Mononuclear cell (primary cell): ENCODE data around the gene PER1. TPM values are rescaled to one million over a fixed set of nuclear protein-coding genes. Genes with fewer than 3 reads are reported as not detected.

ENCODE experiments used
- H3K27me3 ChIP-seq: 2 replicates; pipeline ENCODE4 v1.6.0; 2011; ENCODE audit warnings: low read length, control low read depth; ENCODE audit not compliant: insufficient read depth
- H3K4me1 ChIP-seq: 2 replicates; pipeline ENCODE4 v1.5.1; 2011; ENCODE audit warnings: mild to moderate bottlenecking, low read length, control low read depth; ENCODE audit not compliant: insufficient read depth
- H3K4me3 ChIP-seq: 2 replicates; pipeline ENCODE4 v1.5.1; 2011; ENCODE audit warnings: mild to moderate bottlenecking, low read length, moderate library complexity
- H3K9me3 ChIP-seq: 2 replicates; pipeline ENCODE4 v1.5.1; 2011; ENCODE audit warnings: low read depth, mild to moderate bottlenecking, control low read depth, low read length
- total RNA-seq: library from RNA; depleted of rRNA; stranded (reverse); fragments of >200 nt; gene quantifications from one replicate; pipeline ENCODE4 v1.2.3, GENCODE V29; 2012

Gene PER1
- total RNA-seq, 1 donor = 250 TPM

GRCh38 chr17:8125154-8125946, 26.9 kb downstream of the PER1 start:
- Histone ChIP-seq H3K27me3 (peaks cover 56% of the 10 kb centered on the region), H3K4me3 (peak overlapping the region; percentile 47), H3K4me1 (peaks cover 69% of the 10 kb centered on the region), H3K9me3 (no peaks in the 10 kb centered on the region)

DNA sequence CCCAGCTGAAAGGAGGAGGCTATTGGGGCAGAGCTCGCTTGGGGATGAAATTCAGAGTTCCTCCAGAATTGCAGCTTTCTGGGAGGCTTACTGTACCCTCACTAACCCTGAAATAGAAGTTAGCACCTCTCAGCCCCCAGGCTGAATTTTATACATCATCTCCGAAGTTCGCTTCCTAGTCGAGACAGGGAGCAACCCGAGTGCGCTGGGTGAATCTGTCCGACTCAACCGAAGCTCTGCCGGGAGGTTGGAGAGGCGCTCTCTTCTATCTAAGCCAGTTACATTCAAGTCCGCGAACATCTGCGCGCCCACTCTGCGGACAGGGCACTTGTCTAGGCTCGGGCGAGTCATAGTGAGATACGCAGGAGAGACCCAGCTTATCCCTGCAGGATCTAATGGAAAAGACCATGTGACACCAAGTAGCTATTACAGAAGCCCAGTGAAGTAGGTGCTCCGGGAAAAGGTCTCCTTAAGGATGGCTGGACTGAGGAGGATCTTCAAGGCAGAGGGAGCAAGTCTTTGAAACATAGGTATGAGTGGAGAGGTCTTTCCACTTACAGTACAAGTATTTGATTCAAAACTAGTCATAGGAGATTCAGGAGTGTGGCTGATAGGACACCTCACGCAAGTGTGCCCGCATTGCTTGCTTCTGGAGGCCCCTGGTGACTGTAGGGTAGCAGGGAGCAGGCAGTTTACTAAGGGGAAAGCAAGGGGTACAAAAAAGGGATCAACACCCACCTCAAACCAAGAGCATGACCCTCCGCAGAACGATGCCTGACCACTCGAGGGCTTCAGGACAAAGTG, 27.7 kb downstream of the PER1 start:
- Histone ChIP-seq H3K4me1 (peaks cover 73% of the 10 kb centered on the region), H3K27me3 (peaks cover 56% of the 10 kb centered on the region), H3K9me3 (no peaks in the 10 kb centered on the region), H3K4me3 (no peak overlapping the region)

- Histone ChIP-seq H3K4me1 (peaks cover 73% of the 10 kb centered on the region), H3K27me3 (peaks cover 56% of the 10 kb centered on the region), H3K4me3 (no peak within 1 kb of the TSS), H3K9me3 (no peaks in the 10 kb centered on the region)
Measured at GRCh38 chr17:8123695-8124349, 28.4 kb downstream of the PER1 start, which contains the start of gene HES7. TSS of gene HES7 (minus strand) at chr17:8124106. CDS start at chr17:8124084, 22 bp downstream.

GRCh38 chr17:8122924-8123694, 29.1 kb downstream of the PER1 start:
- Histone ChIP-seq H3K27me3 (peaks cover 52% of the 10 kb centered on the region), H3K4me1 (peaks cover 80% of the 10 kb centered on the region), H3K9me3 (no peaks in the 10 kb centered on the region), H3K4me3 (no peak overlapping the region)

DNA sequence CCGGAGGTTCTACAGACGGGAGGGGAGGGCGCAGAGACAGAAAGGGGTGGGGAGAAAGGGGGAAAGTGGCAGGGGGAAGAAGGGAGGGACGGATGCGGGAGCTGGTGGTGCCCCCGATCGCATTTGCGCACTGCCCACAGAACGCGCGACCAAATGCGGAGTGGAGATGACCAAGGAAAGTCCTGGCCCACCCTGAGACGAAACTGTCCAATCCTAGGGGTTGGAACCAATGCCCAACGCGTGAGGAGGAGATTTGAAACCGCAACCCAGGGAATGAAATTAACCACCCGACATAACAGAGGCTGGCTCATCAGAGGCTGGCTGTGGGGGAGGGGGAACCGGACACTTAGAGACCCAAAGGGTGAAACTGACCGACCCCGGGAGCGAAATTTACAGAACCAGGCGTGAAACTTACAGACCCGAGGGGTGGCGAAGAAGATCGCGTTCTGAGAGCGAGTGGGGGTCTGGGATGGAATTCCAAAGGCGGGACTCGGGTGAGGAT, 29.7 kb downstream of the PER1 start:
- Histone ChIP-seq H3K27me3 (peaks cover 57% of the 10 kb centered on the region), H3K4me1 (peaks cover 87% of the 10 kb centered on the region), H3K9me3 (no peaks in the 10 kb centered on the region), H3K4me3 (no peak overlapping the region)

- peak overlapping the region; percentile 16 for H3K4me3 ChIP-seq
Measured at GRCh38 chr17:8121681-8122421, 30.4 kb downstream of the PER1 start.

GRCh38 chr17:8121407-8121680, 30.9 kb downstream of the PER1 start:
- Histone ChIP-seq H3K4me3 (no peak overlapping the region), H3K27me3 (peaks cover 62% of the 10 kb centered on the region), H3K9me3 (no peaks in the 10 kb centered on the region), H3K4me1 (peaks cover 85% of the 10 kb centered on the region)

More at GRCh38 chr17:8121681-8122421, 30.4 kb downstream of the PER1 start:
- H3K4me1 ChIP-seq = peaks cover 87% of the 10 kb centered on the region
- no peaks in the 10 kb centered on the region for H3K9me3 ChIP-seq
- peaks cover 59% of the 10 kb centered on the region for H3K27me3 ChIP-seq

DNA sequence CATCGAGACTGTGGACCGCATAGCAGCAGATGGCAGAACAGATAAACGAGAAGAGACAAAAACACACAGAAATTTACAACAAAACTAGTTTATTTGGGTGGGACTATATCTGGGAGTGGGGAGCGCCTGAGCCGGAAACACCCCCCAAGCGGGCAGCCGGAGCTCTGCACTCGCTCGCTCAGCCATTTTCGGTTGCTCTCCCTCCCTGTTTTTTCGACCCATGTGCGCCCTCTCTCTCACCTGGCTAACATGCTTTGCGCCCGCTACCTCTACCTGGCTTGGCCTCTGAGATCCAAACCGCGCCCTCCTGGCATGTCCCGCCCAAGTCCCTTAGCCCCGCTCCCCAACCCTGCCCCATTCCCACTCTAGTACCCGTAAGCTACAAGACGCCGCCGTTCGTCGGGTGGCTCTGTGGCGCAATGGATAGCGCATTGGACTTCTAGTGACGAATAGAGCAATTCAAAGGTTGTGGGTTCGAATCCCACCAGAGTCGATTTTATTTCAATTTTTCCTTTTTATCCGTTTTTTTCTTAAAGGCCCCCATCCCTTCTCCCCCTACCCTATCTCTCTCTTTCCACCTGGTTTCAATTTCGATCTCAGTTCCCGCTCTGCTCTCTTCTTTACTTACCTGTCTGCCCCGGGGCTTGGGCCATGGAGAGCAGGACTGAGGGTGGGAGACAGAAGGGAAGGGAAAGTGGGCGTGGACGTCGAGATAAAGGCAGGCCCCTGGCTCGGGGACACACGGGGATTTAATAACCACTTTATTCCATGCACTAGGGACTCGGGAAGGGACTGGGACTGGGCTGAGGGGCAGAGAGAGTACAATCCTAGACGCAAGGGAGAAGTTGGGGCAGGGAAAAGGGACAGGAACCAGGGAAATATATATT, 31.4 kb downstream of the PER1 start:
- peaks cover 68% of the 10 kb centered on the region for H3K27me3 ChIP-seq
- peaks cover 79% of the 10 kb centered on the region for H3K4me1 ChIP-seq
- no peaks in the 10 kb centered on the region for H3K9me3 ChIP-seq
- peak overlapping the region; percentile 20 for H3K4me3 ChIP-seq

DNA sequence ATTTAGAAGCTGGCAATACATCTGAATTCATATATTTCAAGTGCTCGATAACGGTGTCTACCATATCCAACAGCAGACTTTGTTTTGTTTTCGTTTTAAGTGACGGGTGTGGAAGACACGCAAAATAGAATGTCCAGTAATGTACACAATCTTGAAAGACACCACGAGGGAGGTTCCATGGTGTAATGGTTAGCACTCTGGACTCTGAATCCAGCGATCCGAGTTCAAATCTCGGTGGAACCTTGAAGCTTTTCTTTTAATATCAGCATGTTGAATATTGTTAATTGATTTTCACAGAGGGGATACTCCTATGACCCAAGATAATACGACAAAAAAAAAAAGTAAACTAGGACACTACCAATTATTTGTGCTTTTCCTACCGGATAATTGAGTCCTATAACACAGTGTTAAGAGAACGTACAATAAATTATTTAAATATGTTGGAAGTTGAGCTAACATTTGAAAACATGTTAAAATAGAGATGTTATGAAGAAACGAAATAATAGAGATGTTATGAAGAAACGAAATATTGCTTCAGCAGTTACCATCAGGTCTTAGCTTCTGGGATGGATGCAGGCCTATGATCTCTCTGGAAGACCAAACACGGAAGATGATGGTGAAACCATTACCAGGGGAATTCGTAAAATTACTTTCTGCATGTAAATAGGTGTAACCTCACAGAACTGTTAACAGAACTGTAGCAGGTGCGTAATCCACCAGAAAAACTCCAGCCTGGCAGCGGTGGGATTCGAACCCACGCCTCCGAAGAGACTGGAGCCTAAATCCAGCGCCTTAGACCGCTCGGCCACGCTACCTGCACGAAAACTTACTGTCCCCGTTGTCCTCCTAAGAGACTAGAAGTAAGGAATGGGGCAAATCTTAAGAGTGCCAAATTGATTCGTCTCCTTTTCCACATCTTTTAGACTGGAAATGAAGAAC, 32.4 kb downstream of the PER1 start:
- Histone ChIP-seq H3K4me1 (peaks cover 70% of the 10 kb centered on the region), H3K4me3 (peak overlapping the region; percentile 38), H3K9me3 (no peaks in the 10 kb centered on the region), H3K27me3 (peaks cover 70% of the 10 kb centered on the region)

- no peaks in the 10 kb centered on the region for H3K9me3 ChIP-seq
- peak overlapping the region; percentile 38 for H3K4me3 ChIP-seq
- H3K4me1 ChIP-seq = peaks cover 61% of the 10 kb centered on the region
- peaks cover 67% of the 10 kb centered on the region for H3K27me3 ChIP-seq
Measured at GRCh38 chr17:8118769-8119580, 33.2 kb downstream of the PER1 start.

DNA sequence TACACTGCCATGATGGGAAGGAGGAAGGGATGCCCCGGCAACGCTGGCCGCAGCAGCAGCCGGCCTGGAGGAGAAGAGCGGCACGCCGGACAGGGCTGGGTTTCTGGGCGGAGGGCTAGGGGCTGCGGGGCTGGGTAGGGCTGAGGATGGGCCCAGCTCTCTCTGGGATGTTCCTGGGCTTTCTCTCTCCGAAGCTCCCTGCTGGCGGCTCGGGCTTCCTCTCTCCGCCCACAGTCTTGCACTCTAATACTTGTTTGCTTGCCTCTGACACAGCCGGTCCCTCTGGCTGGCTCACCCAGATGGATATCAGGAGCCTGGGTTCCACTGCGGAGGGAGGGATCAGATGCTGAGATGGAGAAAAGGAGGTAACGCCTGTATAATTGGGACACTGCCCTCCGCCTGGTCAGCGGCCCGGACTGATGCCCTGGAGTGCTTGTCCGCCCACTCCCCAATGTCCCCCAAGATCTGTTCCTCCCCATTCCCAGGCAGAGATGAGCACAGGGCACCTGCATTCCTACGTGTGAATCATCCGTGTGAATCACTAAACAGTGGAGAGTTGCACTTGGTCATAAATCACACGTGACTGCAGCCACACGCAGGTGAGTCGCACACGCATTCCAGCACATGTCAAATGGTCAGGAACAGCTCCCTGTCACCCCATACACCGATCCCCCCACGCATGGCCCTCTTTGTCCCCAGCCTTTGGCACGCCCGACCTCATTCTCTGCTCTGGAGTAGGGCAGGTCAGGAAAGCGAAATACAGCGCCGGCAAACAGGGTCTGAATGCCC, 34.0 kb downstream of the PER1 start, which contains the start of gene ALOXE3:
Gene ALOXE3 (minus strand): TSS at position 535 of the 789 bp plus-strand sequence. CDS start 524 bp downstream, at position 11.
- Histone ChIP-seq H3K9me3 (no peaks in the 10 kb centered on the region), H3K4me1 (peaks cover 53% of the 10 kb centered on the region), H3K27me3 (peaks cover 59% of the 10 kb centered on the region), H3K4me3 (peak within 1 kb of the TSS; percentile 38)
